ENCODE data around the gene ANO3. TPM values are rescaled to one million over a fixed set of nuclear protein-coding genes. Genes with fewer than 3 reads are reported as not detected.

ANO3 gene
- total and polyA plus RNA-seq, 4 experiments from 2014 or later: not detected

DNA sequence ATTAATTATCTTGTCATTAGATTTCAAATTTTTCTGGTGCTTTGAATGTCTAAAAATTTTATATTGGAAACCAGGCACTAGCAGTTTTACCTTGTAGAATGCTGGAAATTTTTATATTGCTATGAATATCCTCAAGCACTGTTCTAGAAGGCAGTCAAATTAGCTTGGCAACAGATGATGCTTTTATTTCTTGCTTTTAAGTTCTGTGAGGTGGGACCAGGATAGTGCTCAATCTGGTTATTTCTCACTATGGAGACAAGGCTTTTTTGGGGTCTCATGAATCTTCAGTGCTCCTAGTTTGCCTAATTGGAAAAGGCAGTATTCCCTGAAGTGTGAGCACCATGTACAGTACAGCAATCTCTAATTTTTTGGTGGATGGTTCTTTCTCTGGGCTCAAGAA, 27.1 kb downstream of the ANO3 start:
- no peak for DNase-seq
- ChIA-PET POLR2A (ENCODE audit: partially characterized antibody) (no interaction called here), CTCF (ENCODE audit: partially characterized antibody) (no interaction called here)
- Mint-ChIP-seq H3K9me3 (peaks cover 0 to 14% (median 4%) of the 10 kb centered on the region in 8 donors), H3K4me3 (no peak overlapping the region), H3K27ac (no peak overlapping the region), H3K4me1 (no peaks in the 10 kb centered on the region), H3K36me3 (no peaks in the 10 kb centered on the region), H3K27me3 (no peaks in the 10 kb centered on the region)
- no peaks in the 10 kb centered on the region for H3K27me3 ChIP-seq (ENCODE audit: insufficient read depth, low read length)
- no peak overlapping the region for H3K4me3 ChIP-seq (ENCODE audit: low read length in 2 of 2)
- H3K27ac ChIP-seq (ENCODE audit: low read depth, low read length): no peak overlapping the region
- intact Hi-C loops (cut with micrococcal nuclease): no loop called here
- H3K4me1 ChIP-seq (ENCODE audit: insufficient read depth, low read length): no peaks in the 10 kb centered on the region
- no peaks in the 10 kb centered on the region for H3K9me3 ChIP-seq (ENCODE audit: control insufficient read depth in 1 of 2, low read length in 2 of 2)
- H3K36me3 ChIP-seq (ENCODE audit: insufficient read depth, low read length): no peaks in the 10 kb centered on the region

DNA sequence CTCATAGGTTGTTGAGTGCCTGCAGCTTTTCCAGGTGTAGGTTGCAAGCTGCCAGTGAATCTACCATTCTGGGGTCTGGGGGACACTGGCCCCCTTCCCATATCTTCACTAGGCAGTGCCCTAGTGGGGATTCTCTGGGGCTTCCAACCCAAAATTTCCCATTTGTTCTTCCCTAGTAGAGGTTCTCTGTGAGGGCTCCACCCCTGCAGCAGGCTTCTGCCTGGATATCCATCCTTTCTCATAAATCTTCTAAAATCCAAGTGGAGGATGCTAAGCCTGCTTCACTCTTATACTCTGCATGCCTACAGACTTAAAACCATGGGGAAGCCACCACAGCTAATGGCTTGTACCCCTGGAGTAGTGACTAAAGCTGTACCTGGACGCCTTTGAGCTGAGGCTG, 33.4 kb downstream of the ANO3 start:
- no peak overlapping the region for H3K27ac Mint-ChIP-seq
- H3K4me3 Mint-ChIP-seq: no peak overlapping the region
- Histone ChIP-seq H3K27ac (ENCODE audit: low read depth, low read length) (no peak overlapping the region), H3K4me1 (ENCODE audit: insufficient read depth, low read length) (no peaks in the 10 kb centered on the region), H3K36me3 (ENCODE audit: insufficient read depth, low read length) (no peaks in the 10 kb centered on the region), H3K27me3 (ENCODE audit: insufficient read depth, low read length) (no peaks in the 10 kb centered on the region), H3K9me3 (ENCODE audit: control insufficient read depth in 1 of 2, low read length in 2 of 2) (no peaks in the 10 kb centered on the region), H3K4me3 (ENCODE audit: low read length in 2 of 2) (no peak overlapping the region)
- CTCF ChIA-PET (ENCODE audit: partially characterized antibody): no interaction called here
- H3K27me3 Mint-ChIP-seq: no peaks in the 10 kb centered on the region
- H3K9me3 Mint-ChIP-seq: peaks cover 2 to 43% (median 20%) of the 10 kb centered on the region in 8 donors
- no peak for DNase-seq
- no peaks in the 10 kb centered on the region for H3K4me1 Mint-ChIP-seq
- POLR2A ChIA-PET (ENCODE audit: partially characterized antibody): no interaction called here
- intact Hi-C loops (cut with micrococcal nuclease): no loop called here
- H3K36me3 Mint-ChIP-seq: no peaks in the 10 kb centered on the region

DNA sequence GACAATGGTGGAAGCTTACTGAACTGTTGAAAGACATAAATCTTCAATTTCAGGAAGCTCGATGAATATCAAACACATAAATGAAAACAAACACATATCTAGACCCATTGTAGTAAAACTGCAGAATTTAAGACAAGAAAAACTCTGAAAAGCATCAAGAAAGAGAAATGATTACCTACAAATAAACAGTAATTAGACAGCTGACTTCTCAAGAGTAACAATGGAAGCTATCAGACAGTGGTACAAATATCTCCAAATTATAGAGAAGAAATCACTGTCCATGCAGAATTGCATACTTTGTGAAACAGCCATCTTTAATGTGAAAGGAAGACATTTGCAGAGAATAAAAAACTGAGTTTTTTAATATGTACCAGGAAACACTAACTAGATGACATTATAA, 45.7 kb downstream of the ANO3 start:
- H3K4me1 ChIP-seq (ENCODE audit: insufficient read depth, low read length): no peaks in the 10 kb centered on the region
- no peaks in the 10 kb centered on the region for H3K36me3 ChIP-seq (ENCODE audit: insufficient read depth, low read length)
- no peaks in the 10 kb centered on the region for H3K4me1 Mint-ChIP-seq
- no peaks in the 10 kb centered on the region for H3K27me3 ChIP-seq (ENCODE audit: insufficient read depth, low read length)
- no peaks in the 10 kb centered on the region for H3K36me3 Mint-ChIP-seq
- no peak overlapping the region for H3K27ac ChIP-seq (ENCODE audit: low read depth, low read length)
- H3K9me3 Mint-ChIP-seq: peaks cover 5 to 37% (median 19%) of the 10 kb centered on the region in 8 donors
- H3K4me3 Mint-ChIP-seq: no peak overlapping the region
- no peaks in the 10 kb centered on the region for H3K9me3 ChIP-seq (ENCODE audit: control insufficient read depth in 1 of 2, low read length in 2 of 2)
- intact Hi-C loops (cut with micrococcal nuclease): no loop called here
- no peaks in the 10 kb centered on the region for H3K27me3 Mint-ChIP-seq
- DNase-seq: no peak
- H3K27ac Mint-ChIP-seq: no peak overlapping the region
- no peak overlapping the region for H3K4me3 ChIP-seq (ENCODE audit: low read length in 2 of 2)
- POLR2A ChIA-PET (ENCODE audit: partially characterized antibody): no interaction called here
- CTCF ChIA-PET (ENCODE audit: partially characterized antibody): no interaction called here

DNA sequence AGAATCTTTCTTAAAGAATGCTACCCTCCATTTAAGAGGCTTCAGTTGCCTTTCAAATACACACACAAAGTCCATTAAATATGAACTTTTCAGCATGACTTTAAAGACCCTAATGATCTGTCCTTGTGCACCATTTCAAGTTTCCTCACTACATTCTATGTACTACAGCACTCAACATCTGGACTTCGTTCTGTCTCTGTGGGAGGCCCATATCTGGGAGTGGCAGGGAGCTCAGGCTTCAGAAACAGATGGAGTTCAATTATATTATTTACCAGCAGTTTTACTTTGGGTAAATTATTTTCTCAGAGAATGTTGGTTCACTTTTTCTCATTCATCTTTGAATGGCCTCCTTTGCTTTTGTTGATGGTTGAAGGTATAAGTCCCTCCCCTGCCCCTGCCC, 67.4 kb downstream of the ANO3 start:
- Mint-ChIP-seq H3K4me3 (no peak overlapping the region), H3K36me3 (no peaks in the 10 kb centered on the region), H3K4me1 (no peaks in the 10 kb centered on the region), H3K9me3 (peaks cover 2 to 15% (median 6%) of the 10 kb centered on the region in 8 donors), H3K27ac (no peak overlapping the region), H3K27me3 (no peaks in the 10 kb centered on the region)
- no peak for DNase-seq
- Histone ChIP-seq H3K4me3 (ENCODE audit: low read length in 2 of 2) (no peak overlapping the region), H3K36me3 (ENCODE audit: insufficient read depth, low read length) (no peaks in the 10 kb centered on the region), H3K27me3 (ENCODE audit: insufficient read depth, low read length) (no peaks in the 10 kb centered on the region), H3K27ac (ENCODE audit: low read depth, low read length) (no peak overlapping the region), H3K9me3 (ENCODE audit: control insufficient read depth in 1 of 2, low read length in 2 of 2) (peaks cover 0 to 3% of the 10 kb centered on the region in 2 donors), H3K4me1 (ENCODE audit: insufficient read depth, low read length) (no peaks in the 10 kb centered on the region)
- POLR2A ChIA-PET (ENCODE audit: partially characterized antibody): no interaction called here
- intact Hi-C loops (cut with micrococcal nuclease): no loop called here
- CTCF ChIA-PET (ENCODE audit: partially characterized antibody): no interaction called here

DNA sequence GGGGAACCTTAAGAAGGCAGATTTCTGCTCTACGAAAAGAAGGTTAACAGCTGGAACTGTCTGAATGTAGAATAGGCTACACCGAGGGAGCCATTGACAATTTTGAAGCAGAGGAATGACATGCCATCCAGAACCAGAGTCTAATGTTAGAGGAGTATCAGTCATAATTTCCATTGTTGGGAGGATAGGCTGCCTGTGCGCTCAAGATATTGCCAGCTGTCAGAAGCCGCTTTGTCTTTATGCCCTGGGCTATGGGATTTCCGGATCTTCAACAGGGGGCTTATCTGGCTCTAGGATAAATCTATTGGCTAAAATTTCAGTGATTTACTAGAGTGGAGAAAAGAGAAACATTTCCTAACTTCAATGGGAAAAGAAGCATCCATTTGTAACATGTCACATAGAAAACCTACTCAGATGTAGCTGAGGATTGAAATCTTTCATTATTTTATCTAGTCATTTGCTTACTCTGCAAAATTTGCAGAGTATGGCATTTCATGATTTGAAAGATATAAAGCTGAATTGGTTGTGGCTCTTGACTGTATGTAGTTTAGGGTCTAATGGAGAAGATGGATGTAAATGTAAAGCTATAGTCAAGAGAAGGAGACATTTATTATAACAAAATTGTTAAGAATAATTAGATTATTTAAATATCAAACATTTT, 78.9 kb downstream of the ANO3 start:
- Histone ChIP-seq H3K9me3 (ENCODE audit: control insufficient read depth in 1 of 2, low read length in 2 of 2) (no peaks in the 10 kb centered on the region), H3K36me3 (ENCODE audit: insufficient read depth, low read length) (no peaks in the 10 kb centered on the region), H3K4me3 (ENCODE audit: low read length in 2 of 2) (no peak overlapping the region), H3K27me3 (ENCODE audit: insufficient read depth, low read length) (no peaks in the 10 kb centered on the region), H3K27ac (ENCODE audit: low read depth, low read length) (no peak overlapping the region), H3K4me1 (ENCODE audit: insufficient read depth, low read length) (no peaks in the 10 kb centered on the region)
- Mint-ChIP-seq H3K4me3 (no peak overlapping the region), H3K27me3 (no peaks in the 10 kb centered on the region), H3K27ac (no peak overlapping the region), H3K9me3 (peaks cover 2 to 14% (median 4%) of the 10 kb centered on the region in 8 donors), H3K36me3 (no peaks in the 10 kb centered on the region), H3K4me1 (no peaks in the 10 kb centered on the region)
- intact Hi-C loops (cut with micrococcal nuclease): no loop called here
- DNase-seq: no peak
- POLR2A ChIA-PET (ENCODE audit: partially characterized antibody): no interaction called here
- CTCF ChIA-PET (ENCODE audit: partially characterized antibody): no interaction called here

DNA sequence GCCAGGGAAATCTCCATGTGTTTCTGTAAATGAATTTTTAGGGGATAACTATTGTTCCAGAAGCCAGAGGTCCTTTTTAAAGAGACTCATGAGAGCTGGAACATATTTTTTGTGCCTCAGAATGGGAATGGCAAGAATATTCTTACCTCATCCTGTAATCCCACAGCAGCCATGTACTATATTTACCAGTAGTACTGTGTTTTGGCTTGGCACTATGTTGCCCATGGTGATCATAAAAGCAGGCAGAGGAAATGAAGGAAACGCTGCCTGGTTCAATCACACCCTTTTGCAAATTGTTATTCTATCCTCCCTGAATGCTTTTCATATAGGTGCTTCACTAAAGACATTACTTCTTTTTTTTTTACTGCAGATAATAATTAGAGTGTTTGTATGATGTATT, 81.0 kb downstream of the ANO3 start:
- ChIA-PET CTCF (ENCODE audit: partially characterized antibody) (no interaction called here), POLR2A (ENCODE audit: partially characterized antibody) (no interaction called here)
- Mint-ChIP-seq H3K9me3 (peaks cover 2 to 14% (median 5%) of the 10 kb centered on the region in 8 donors), H3K27ac (no peak overlapping the region), H3K4me3 (peak overlapping the region in 1 of 8 donors; percentile 26), H3K27me3 (no peaks in the 10 kb centered on the region), H3K4me1 (no peaks in the 10 kb centered on the region), H3K36me3 (no peaks in the 10 kb centered on the region)
- H3K4me1 ChIP-seq (ENCODE audit: insufficient read depth, low read length): no peaks in the 10 kb centered on the region
- no peak overlapping the region for H3K27ac ChIP-seq (ENCODE audit: low read depth, low read length)
- no peak for DNase-seq
- H3K9me3 ChIP-seq (ENCODE audit: control insufficient read depth in 1 of 2, low read length in 2 of 2): no peaks in the 10 kb centered on the region
- no peaks in the 10 kb centered on the region for H3K36me3 ChIP-seq (ENCODE audit: insufficient read depth, low read length)
- no peaks in the 10 kb centered on the region for H3K27me3 ChIP-seq (ENCODE audit: insufficient read depth, low read length)
- intact Hi-C loops (cut with micrococcal nuclease): no loop called here
- no peak overlapping the region for H3K4me3 ChIP-seq (ENCODE audit: low read length in 2 of 2)

DNA sequence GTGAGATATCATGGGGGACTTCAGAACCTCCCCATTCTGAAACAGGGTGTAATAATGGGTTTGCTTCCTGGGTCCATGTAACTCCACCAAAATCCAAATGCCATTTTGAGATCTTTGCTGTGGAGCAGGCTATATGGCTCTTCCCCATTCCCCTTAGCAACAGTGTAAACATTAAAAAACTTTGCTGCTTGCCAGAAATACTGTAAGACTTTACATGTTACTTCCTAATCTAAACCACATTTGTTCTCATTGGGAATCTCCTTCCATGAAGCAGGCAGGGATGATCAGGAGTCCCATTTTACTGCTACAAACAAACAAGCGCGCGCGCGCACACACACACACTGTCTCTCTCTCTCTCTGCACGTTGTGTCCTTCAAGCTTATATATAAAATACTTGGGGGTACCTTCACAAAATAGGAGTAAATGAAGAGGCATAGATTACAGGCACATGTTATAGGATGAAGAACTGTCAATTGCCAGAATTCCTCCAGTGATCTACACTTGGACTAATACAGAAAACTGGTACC, 86.5 kb downstream of the ANO3 start:
- intact Hi-C loops (cut with micrococcal nuclease): no loop called here
- no peaks in the 10 kb centered on the region for H3K9me3 ChIP-seq (ENCODE audit: control insufficient read depth in 1 of 2, low read length in 2 of 2)
- H3K4me1 ChIP-seq (ENCODE audit: insufficient read depth, low read length): no peaks in the 10 kb centered on the region
- H3K27me3 Mint-ChIP-seq: no peaks in the 10 kb centered on the region
- no peaks in the 10 kb centered on the region for H3K36me3 Mint-ChIP-seq
- peaks cover 0 to 16% (median 7%) of the 10 kb centered on the region in 8 donors for H3K9me3 Mint-ChIP-seq
- no peaks in the 10 kb centered on the region for H3K4me1 Mint-ChIP-seq
- no peaks in the 10 kb centered on the region for H3K27me3 ChIP-seq (ENCODE audit: insufficient read depth, low read length)
- ChIA-PET POLR2A (ENCODE audit: partially characterized antibody) (no interaction called here), CTCF (ENCODE audit: partially characterized antibody) (no interaction called here)
- H3K4me3 Mint-ChIP-seq: no peak overlapping the region
- DNase-seq: no peak
- H3K27ac ChIP-seq (ENCODE audit: low read depth, low read length): no peak overlapping the region
- H3K4me3 ChIP-seq (ENCODE audit: low read length in 2 of 2): no peak overlapping the region
- no peak overlapping the region for H3K27ac Mint-ChIP-seq
- no peaks in the 10 kb centered on the region for H3K36me3 ChIP-seq (ENCODE audit: insufficient read depth, low read length)

DNA sequence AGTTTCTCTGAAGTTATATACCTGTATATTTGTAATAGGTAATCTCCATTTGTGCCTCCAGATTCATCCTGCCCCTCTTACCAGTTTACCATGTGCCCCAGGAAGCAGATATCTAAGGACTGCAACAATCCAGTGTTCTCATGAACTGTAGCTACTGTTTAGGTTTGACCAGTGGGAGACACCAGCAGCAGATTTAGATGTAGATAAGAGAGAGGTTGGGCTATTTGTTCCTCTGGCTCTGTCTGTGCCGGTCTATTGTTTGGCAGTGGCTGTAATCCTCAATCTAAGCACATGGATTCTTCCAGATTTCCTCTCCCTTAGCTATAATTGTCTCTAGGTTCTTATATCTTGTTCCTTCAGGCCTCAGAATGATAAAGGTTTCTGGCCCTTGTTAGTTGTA, 88.4 kb downstream of the ANO3 start:
- no peak overlapping the region for H3K27ac ChIP-seq (ENCODE audit: low read depth, low read length)
- ChIA-PET POLR2A (ENCODE audit: partially characterized antibody) (no interaction called here), CTCF (ENCODE audit: partially characterized antibody) (no interaction called here)
- no peak overlapping the region for H3K4me3 Mint-ChIP-seq
- no peaks in the 10 kb centered on the region for H3K36me3 Mint-ChIP-seq
- no peak overlapping the region for H3K27ac Mint-ChIP-seq
- H3K4me3 ChIP-seq (ENCODE audit: low read length in 2 of 2): no peak overlapping the region
- H3K4me1 Mint-ChIP-seq: no peaks in the 10 kb centered on the region
- H3K27me3 ChIP-seq (ENCODE audit: insufficient read depth, low read length): no peaks in the 10 kb centered on the region
- H3K4me1 ChIP-seq (ENCODE audit: insufficient read depth, low read length): no peaks in the 10 kb centered on the region
- H3K36me3 ChIP-seq (ENCODE audit: insufficient read depth, low read length): no peaks in the 10 kb centered on the region
- peaks cover 0 to 10% (median 4%) of the 10 kb centered on the region in 8 donors for H3K9me3 Mint-ChIP-seq
- H3K27me3 Mint-ChIP-seq: no peaks in the 10 kb centered on the region
- no peak for DNase-seq
- intact Hi-C loops (cut with micrococcal nuclease): no loop called here
- no peaks in the 10 kb centered on the region for H3K9me3 ChIP-seq (ENCODE audit: control insufficient read depth in 1 of 2, low read length in 2 of 2)

All from CD4-positive, alpha-beta memory T cell (primary cell).